Endothelial cell of umbilical vein (primary cell): ENCODE measurements around the gene KRTAP1-3. TPM values are rescaled to one million over a fixed set of nuclear protein-coding genes. Genes with fewer than 3 reads are reported as not detected.

Source experiments
- BruUV-seq: library from RNA; stranded (reverse); fragments of 400-500 nt; replicated peaks from 2 replicates; lab custom pipeline; 2021; lab: Mats Ljungman, UMichigan
- CTCF ChIA-PET: fragments of 300-600, 350-600 bp; sonication (Branson Sonifier 250); formaldehyde crosslinking; loops from one replicate; lab custom pipeline; 2021; ENCODE audit warnings: antibody characterized with exemption, inconsistent platforms; lab: Charles Lee
- POLR2A ChIA-PET: fragments of 300-600, 350-600 bp; sonication (Branson Sonifier 250); formaldehyde crosslinking; loops from one replicate; lab custom pipeline; 2021; ENCODE audit warnings: antibody characterized with exemption, inconsistent platforms; lab: Charles Lee
- DNase-seq: peaks from one replicate; pipeline ENCODE4 v3.0.0-alpha.2; 2011; ENCODE audit warnings: low read depth, low spot score
- FAIRE-seq: peaks from 2 replicates; lab custom pipeline; 2011; peaks lifted over from hg19 to GRCh38; lab: Jason Lieb, UNC
- H2AFZ ChIP-seq: 2 replicates; pipeline ENCODE4 v1.6.0; 2012; ENCODE audit warnings: low read depth, low read length, control low read depth, inconsistent platforms
- H3K27ac ChIP-seq: 2 replicates; pipeline ENCODE4 v1.5.1; 2011; ENCODE audit warnings: low read depth, mild to moderate bottlenecking, control low read depth, low read length, moderate library complexity; ENCODE audit not compliant: insufficient read depth
- H3K27me3 ChIP-seq, 2 experiments: 2 replicates each; pipeline versions ENCODE4 v1.6.0 to v1.6.1; 2011; ENCODE audit warnings: low read length in 2 of 2, mixed read lengths in 1 of 2; ENCODE audit not compliant: control insufficient read depth in 2 of 2, insufficient read depth in 2 of 2
- H3K36me3 ChIP-seq, 2 experiments: 2 replicates in 1 of 2; 3 replicates in 1 of 2; pipeline ENCODE4 v1.5.1; 2011; ENCODE audit warnings: low read length in 2 of 2, mild to moderate bottlenecking in 1 of 2, moderate library complexity in 1 of 2; ENCODE audit not compliant: control insufficient read depth in 2 of 2, insufficient read depth in 2 of 2; ENCODE audit errors: extremely low read depth in 1 of 2
- H3K4me1 ChIP-seq: 3 replicates; pipeline ENCODE4 v1.5.1; 2011; ENCODE audit warnings: mild to moderate bottlenecking, low read length; ENCODE audit not compliant: control insufficient read depth, insufficient read depth; ENCODE audit errors: extremely low read depth
- H3K4me2 ChIP-seq: 2 replicates; pipeline ENCODE4 v1.6.1; 2011; ENCODE audit warnings: low read length, control low read depth, mixed read lengths; ENCODE audit not compliant: insufficient read depth
- H3K4me3 ChIP-seq, 3 experiments: fragments of 200-600 bp in 1 of 3; sonication (generic), shearing (Covaris generic) in 1 of 3; replicated peaks in 1 of 3; 2 replicates each; pipeline ENCODE4 v1.5.1; 2011 to 2016; ENCODE audit warnings: control low read depth in 3 of 3, low read length in 3 of 3, mild to moderate bottlenecking in 2 of 3, inconsistent platforms in 1 of 3, low read depth in 1 of 3, moderate library complexity in 1 of 3; ENCODE audit not compliant: insufficient read depth in 1 of 3
- H3K79me2 ChIP-seq: 2 replicates; pipeline ENCODE4 v1.6.0; 2012; ENCODE audit warnings: low read length, inconsistent platforms; ENCODE audit not compliant: control insufficient read depth, insufficient read depth
- H3K9ac ChIP-seq: replicated peaks from 2 replicates; pipeline ENCODE3; 2011; ENCODE audit warnings: low read length, control low read depth; ENCODE audit not compliant: insufficient read depth; ENCODE audit errors: extremely low read depth
- H3K9me1 ChIP-seq: replicated peaks from 3 replicates; pipeline ENCODE4 v1.6.0; 2011; ENCODE audit warnings: mild to moderate bottlenecking, low read length; ENCODE audit not compliant: control insufficient read depth, insufficient read depth; ENCODE audit errors: extremely low read depth
- H3K9me3 ChIP-seq: replicated peaks from 2 replicates; pipeline ENCODE4 v1.5.1; 2012; ENCODE audit warnings: low read length, inconsistent platforms; ENCODE audit not compliant: control insufficient read depth, insufficient read depth
- H4K20me1 ChIP-seq: replicated peaks from 2 replicates; pipeline ENCODE3; 2011; ENCODE audit warnings: mild to moderate bottlenecking, low read length; ENCODE audit not compliant: control insufficient read depth, insufficient read depth; ENCODE audit errors: extremely low read depth
- CTCF ChIP-seq, 2 donors: IDR thresholded peaks; 1 replicate in 1 of 2; 2 replicates in 1 of 2; pipeline ENCODE4 v1.5.1; 2011; ENCODE audit warnings: low read length in 2 of 2, mild to moderate bottlenecking in 2 of 2, moderate library complexity in 2 of 2, control low read depth in 1 of 2, inconsistent platforms in 1 of 2, low read depth in 1 of 2; ENCODE audit not compliant: insufficient read depth in 1 of 2; ENCODE audit errors: extremely low read depth in 1 of 2
- EZH2 ChIP-seq: IDR thresholded peaks from 2 replicates; pipeline ENCODE4 v1.6.1; 2012; ENCODE audit warnings: borderline replicate concordance, low read depth, mild to moderate bottlenecking, moderate library complexity, low read length, inconsistent platforms; ENCODE audit not compliant: severe bottlenecking
- FOS ChIP-seq: IDR thresholded peaks from 2 replicates; pipeline ENCODE4 v1.6.1; 2011; ENCODE audit warnings: mild to moderate bottlenecking, low read length, moderate library complexity, borderline replicate concordance; ENCODE audit not compliant: insufficient read depth
- GATA2 ChIP-seq: IDR thresholded peaks from 2 replicates; pipeline ENCODE4 v1.7.0; 2011; ENCODE audit warnings: low read depth, mild to moderate bottlenecking, moderate library complexity, mixed read lengths, low read length; ENCODE audit not compliant: insufficient read length, insufficient read depth
- JUN ChIP-seq: IDR thresholded peaks from 2 replicates; pipeline ENCODE4 v1.6.1; 2011; ENCODE audit warnings: borderline replicate concordance, low read depth; ENCODE audit not compliant: insufficient read length, insufficient read depth
- MAX ChIP-seq: IDR thresholded peaks from 2 replicates; pipeline ENCODE4 v1.6.1; 2011; ENCODE audit not compliant: insufficient read depth, insufficient read length
- MYC ChIP-seq: IDR thresholded peaks from one replicate; pipeline ENCODE4 v1.6.1; 2011; ENCODE audit warnings: mild to moderate bottlenecking, low read depth, low read length
- POLR2A ChIP-seq: IDR thresholded peaks from 2 replicates; pipeline ENCODE4 v1.6.1; 2012; ENCODE audit warnings: low read depth, mild to moderate bottlenecking, control low read depth, low read length
- POLR2AphosphoS5 ChIP-seq: IDR thresholded peaks from 2 replicates; pipeline ENCODE4 v1.6.1; 2012; ENCODE audit warnings: low read depth, mild to moderate bottlenecking, control low read depth, low read length, moderate library complexity; ENCODE audit not compliant: insufficient read depth
- dilution Hi-C: fragments of 300-500 bp; cut with MboI; formaldehyde crosslinking; loops from one replicate; pipeline ENCODE4 v1.15.0; 2019; ENCODE audit warnings: low sequenced_read_pairs; ENCODE audit not compliant: extremely low pct_ligation_motif_present
- intact Hi-C: fragments of 100-400 bp; cut with micrococcal nuclease; formaldehyde crosslinking; loops from one replicate; pipeline ENCODE4 v1.10.0; 2022
- polyA plus RNA-seq, 4 experiments: library from polyadenylated mRNA; depleted of rRNA in 3 of 4; stranded (reverse) in 3 of 4; unstranded in 1 of 4; fragments of >200 nt; gene quantifications; 2 replicates each; pipeline versions ENCODE4 v1.2.1 to v1.2.3, GENCODE V29; 2011 to 2012; ENCODE audit warnings: missing spikeins in 1 of 4
- total RNA-seq: library from RNA; stranded (reverse); gene quantifications from 2 replicates; pipeline ENCODE4 v1.2.3, GENCODE V29; 2021

Gene KRTAP1-3
- total and polyA plus RNA-seq, 2 donors (not counting 3 experiments of a cell fraction or from before 2014, with no cell fraction given), result not detected

- H3K36me3 ChIP-seq, result no peaks in the 10 kb centered on the region
- H3K9ac ChIP-seq, result no peak overlapping the region
- no peak overlapping the region for H3K27ac ChIP-seq
- no peaks in the 10 kb centered on the region for H3K9me1 ChIP-seq
- ChIA-PET POLR2A (no interaction called here), CTCF (no interaction called here)
- no peak overlapping the region for H3K4me2 ChIP-seq
- dilution Hi-C loops (no loop called here), intact Hi-C loops (no loop called here)
- TF ChIP-seq EZH2, result no peak
- no peak for TF ChIP-seq GATA2
- no peak for TF ChIP-seq JUN
- no peak for TF ChIP-seq MYC
- no peak for TF ChIP-seq FOS
- TF ChIP-seq CTCF (IDR thresholded peaks at IDR 0.05; ENCODE audit: extremely low read depth in 1 of 2, insufficient read depth in 1 of 2, low read depth in 1 of 2, low read length in 2 of 2), result no peak
- no peak for TF ChIP-seq POLR2A
- TF ChIP-seq POLR2AphosphoS5, result no peak
- TF ChIP-seq MAX, result no peak
- FAIRE-seq (no peak), DNase-seq (no peak)
- BruUV-seq, result no TSS peak
- H3K79me2 ChIP-seq, result no peaks in the 10 kb centered on the region
- H2AFZ ChIP-seq, result no peak overlapping the region
- H4K20me1 ChIP-seq, result no peaks in the 10 kb centered on the region
- H3K4me3 ChIP-seq, result no peak overlapping the region
- peaks cover 1 to 2% of the 10 kb centered on the region in 2 experiments for H3K27me3 ChIP-seq
- H3K9me3 ChIP-seq, result no peaks in the 10 kb centered on the region
- H3K4me1 ChIP-seq, result no peaks in the 10 kb centered on the region
These were observed 19.4 kb upstream of the KRTAP1-3 start for GRCh38 chr17:41054025-41054424.
